Mucosa of stomach (tissue), 1 donor: ENCODE measurements around the gene SEMA3F.
A peak's percentile ranks its signal among the peaks of the same experiment; 100 is the strongest.

Experiments used
- H3K27me3 ChIP-seq: one replicate; pipeline ENCODE4 v1.7.0; 2013; ENCODE audit warnings: mild to moderate bottlenecking, low read length; ENCODE audit not compliant: control insufficient read depth, insufficient read depth
- H3K36me3 ChIP-seq: one replicate; pipeline ENCODE4 v1.7.0; 2013; ENCODE audit warnings: low read length; ENCODE audit not compliant: control insufficient read depth, insufficient read depth
- H3K4me1 ChIP-seq: one replicate; pipeline ENCODE4 v1.7.0; 2013; ENCODE audit warnings: mild to moderate bottlenecking, low read length; ENCODE audit not compliant: control insufficient read depth, insufficient read depth
- H3K4me3 ChIP-seq: one replicate; pipeline ENCODE4 v1.7.0; 2013; ENCODE audit warnings: low read length
- H3K9ac ChIP-seq: one replicate; pipeline ENCODE4 v1.7.0; 2013; ENCODE audit warnings: mild to moderate bottlenecking, low read length, moderate library complexity
- H3K9me3 ChIP-seq: one replicate; pipeline ENCODE4 v1.7.0; 2013; ENCODE audit warnings: mild to moderate bottlenecking, low read length, moderate library complexity; ENCODE audit not compliant: control insufficient read depth
- donor health status: Pancreatic carcinoma.

The SEMA3F gene

DNA sequence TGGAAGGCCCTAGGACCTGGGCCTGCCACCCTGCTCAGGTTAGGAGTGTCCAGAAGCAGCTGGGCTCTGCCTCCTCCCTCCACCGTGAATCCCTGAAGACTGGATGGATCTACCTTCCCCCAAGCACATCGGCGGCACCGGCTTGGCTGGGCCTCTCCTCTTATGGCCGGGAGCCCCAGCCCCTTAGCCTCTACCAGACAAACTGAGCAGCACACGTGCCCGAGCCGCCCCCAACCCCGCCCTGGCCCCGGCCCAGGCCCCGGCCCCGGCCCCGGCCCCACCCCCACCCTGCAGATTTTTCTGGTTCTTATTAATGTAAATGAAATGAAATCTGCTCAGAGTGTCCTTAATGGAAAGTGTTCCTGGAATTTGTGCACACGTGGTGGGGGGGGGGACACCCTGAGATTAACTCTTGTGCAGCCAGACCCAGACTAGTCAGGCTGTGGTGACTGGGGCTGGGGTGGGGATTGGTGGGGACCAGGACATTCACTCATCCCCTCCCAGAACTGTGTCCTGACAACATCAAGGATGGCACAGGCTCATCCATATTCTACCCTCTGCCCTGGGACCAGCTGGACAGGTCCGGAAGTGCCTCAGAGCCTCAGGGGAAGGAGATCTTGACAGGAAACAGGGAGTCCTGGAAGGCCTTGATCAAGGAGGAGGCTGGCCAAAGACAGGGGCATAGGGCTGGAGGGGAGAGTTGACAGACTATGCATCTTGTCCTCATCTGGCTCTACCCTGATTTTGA is 30.9 kb upstream of the SEMA3F start:
- H3K9ac ChIP-seq, result peak overlapping the region; percentile 8
- peaks cover 54% of the 10 kb centered on the region for H3K4me1 ChIP-seq
- peaks cover 13% of the 10 kb centered on the region for H3K27me3 ChIP-seq

DNA sequence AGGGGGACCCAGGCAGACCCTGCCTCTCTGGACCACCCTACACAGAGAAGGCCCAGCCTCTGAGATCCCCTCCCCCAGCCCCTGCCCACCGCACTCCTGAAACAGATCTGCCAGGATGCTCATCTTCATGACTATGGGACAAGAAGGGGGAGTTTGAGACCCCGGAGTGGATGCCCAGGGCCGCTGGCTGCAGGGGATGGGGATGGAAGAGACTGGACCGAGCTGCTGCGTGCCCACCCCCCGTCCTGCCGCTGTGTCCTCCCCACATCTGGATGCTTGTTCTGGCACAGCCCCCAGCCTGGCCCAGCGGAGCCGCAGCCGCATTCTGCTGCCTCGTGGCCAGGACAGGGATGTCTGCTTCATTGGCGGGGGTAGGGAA is 30.3 kb upstream of the SEMA3F start:
- H3K27me3 ChIP-seq, result peaks cover 13% of the 10 kb centered on the region
- H3K9ac ChIP-seq, result peak overlapping the region; percentile 8
- H3K4me3 ChIP-seq, result no peak overlapping the region
- H3K9me3 ChIP-seq, result no peaks in the 10 kb centered on the region
- H3K36me3 ChIP-seq, result no peaks in the 10 kb centered on the region
- H3K4me1 ChIP-seq, result peaks cover 54% of the 10 kb centered on the region

More for the DNA sequence above, 30.9 kb upstream of the SEMA3F start:
- Histone ChIP-seq H3K4me3 (no peak overlapping the region), H3K9me3 (no peaks in the 10 kb centered on the region), H3K36me3 (no peaks in the 10 kb centered on the region)

DNA sequence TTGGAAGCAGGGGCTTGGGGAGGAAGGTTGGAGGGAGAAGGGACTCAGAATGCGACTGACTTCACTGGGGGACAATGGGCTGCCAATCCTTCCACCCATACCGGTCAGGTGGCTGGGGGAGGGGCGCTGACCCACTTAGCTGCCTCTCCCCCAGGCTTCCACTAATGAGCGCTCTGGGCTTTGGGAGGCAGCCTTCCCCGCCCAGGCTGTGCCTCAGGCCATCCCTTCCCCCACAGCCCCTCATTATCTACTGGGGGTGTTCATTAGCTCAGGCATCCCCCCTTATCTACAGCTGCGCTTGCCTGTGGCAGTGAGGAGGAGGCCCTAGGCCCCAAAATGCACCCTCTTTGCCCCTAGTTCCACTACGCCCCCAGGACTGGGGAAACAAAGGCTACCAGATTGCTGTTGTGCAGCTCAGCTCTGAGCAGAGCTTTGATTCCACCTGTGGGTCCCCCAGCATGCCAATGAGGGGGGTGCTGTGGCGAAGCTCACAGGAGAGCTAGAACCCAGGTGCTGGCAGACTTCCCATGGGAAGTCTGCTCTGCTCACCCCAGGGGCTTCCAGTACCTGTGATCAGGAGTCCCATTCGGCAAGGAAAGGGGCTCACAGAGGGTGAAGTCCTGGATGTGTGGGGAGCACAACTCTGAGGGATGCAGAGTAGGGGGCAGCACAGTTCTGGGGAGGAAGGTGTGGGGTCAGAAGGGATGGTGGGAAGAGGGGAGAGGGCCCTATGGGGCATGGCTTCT is 29.4 kb upstream of the SEMA3F start:
- Histone ChIP-seq H3K9me3 (no peaks in the 10 kb centered on the region), H3K9ac (peak overlapping the region; percentile 13), H3K4me1 (peaks cover 54% of the 10 kb centered on the region), H3K4me3 (no peak overlapping the region), H3K36me3 (no peaks in the 10 kb centered on the region), H3K27me3 (peaks cover 13% of the 10 kb centered on the region)

DNA sequence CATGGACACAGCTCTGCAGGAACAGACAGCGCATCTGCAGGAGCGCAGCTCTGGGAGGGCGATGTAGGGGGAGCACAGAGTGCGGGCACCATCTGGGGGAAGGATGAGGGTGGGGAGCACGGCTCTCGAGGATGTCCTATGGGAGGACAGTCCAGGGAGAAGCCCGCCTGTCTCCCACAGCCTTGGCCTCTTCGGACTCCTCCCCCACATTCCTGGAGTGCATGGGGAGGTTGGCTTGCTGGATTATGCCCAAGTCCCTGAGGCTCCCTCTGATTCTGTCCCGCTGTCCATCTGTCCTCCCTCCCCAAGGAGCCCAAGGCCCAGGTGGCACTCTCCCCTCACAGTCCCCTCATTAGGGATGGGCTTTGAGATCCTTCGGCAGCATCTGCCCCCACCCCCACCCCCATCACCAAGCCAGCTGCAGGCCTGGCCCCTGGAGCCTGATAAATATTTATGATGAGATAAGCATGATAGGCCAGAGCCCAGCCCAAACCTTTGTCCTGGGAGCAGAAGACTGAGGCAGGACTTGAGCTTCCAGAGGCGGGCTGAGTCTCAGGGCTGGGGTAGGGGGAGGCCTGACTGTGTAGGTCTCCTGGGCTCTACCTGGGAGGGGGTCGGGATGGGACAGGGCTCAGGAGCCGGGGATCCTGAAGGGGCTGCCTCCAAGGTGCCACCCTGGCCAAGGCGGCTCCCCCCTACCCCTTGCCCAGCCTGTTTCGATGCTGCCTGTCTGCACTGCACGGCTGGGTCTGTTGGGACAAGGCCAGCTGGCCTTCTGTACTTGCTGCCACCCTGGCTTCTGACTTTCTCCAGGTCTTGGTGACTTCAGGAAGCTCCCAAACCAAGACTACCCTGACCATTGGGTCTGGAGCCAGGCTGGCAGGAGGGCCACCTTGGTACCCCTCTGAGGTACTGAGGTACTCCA is 28.6 kb upstream of the SEMA3F start:
- Histone ChIP-seq H3K9ac (peak overlapping the region; percentile 13), H3K27me3 (peaks cover 13% of the 10 kb centered on the region), H3K9me3 (no peaks in the 10 kb centered on the region), H3K4me3 (no peak overlapping the region), H3K4me1 (peaks cover 53% of the 10 kb centered on the region), H3K36me3 (no peaks in the 10 kb centered on the region)

DNA sequence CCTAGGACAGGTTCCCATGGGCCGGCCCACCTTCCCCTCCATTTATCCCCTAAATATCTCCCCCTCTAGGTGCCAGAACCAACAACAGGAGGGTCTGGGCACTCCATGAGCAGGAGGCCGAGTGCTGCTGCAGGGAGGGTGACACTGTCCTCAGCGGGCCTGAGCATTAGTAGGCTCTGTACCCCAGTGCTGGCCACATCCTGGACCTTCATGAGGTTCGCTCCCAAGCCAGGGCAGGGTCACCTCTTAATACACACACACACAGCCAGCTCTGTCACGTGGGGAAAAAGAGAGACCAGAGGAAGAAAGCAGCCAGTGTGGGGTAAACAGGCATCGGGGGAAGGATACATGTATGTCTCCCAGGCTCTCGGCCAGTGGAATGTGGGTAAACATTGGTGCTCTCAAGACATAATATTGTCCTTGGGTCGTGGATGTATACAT is 27.9 kb upstream of the SEMA3F start:
- H3K9ac ChIP-seq, result no peak overlapping the region
- peaks cover 13% of the 10 kb centered on the region for H3K27me3 ChIP-seq
- H3K4me1 ChIP-seq, result peaks cover 45% of the 10 kb centered on the region
- H3K4me3 ChIP-seq, result no peak overlapping the region
- no peaks in the 10 kb centered on the region for H3K36me3 ChIP-seq
- H3K9me3 ChIP-seq, result no peaks in the 10 kb centered on the region

DNA sequence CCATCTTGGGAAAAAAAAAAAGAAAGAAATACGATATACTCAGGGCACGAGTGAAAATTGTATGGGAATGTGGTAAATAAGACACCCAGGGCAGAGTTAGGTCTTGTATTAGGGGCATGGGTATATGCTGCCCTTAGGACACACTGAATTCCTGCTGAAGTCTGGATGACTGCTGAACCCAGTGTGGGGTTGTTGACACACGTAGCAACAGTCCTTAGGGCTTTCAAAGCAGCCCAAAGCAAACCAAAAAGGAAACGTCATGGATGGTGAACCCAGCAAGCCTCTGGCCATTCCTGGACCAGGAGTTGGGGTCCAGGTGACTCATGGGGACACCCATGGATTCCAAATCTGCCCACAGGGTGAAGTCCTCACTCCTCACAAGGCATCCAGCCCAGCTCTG is 27.1 kb upstream of the SEMA3F start:
- H3K9ac ChIP-seq, result no peak overlapping the region
- H3K9me3 ChIP-seq, result no peaks in the 10 kb centered on the region
- no peak overlapping the region for H3K4me3 ChIP-seq
- peaks cover 17% of the 10 kb centered on the region for H3K27me3 ChIP-seq
- no peaks in the 10 kb centered on the region for H3K36me3 ChIP-seq
- H3K4me1 ChIP-seq, result peaks cover 38% of the 10 kb centered on the region

DNA sequence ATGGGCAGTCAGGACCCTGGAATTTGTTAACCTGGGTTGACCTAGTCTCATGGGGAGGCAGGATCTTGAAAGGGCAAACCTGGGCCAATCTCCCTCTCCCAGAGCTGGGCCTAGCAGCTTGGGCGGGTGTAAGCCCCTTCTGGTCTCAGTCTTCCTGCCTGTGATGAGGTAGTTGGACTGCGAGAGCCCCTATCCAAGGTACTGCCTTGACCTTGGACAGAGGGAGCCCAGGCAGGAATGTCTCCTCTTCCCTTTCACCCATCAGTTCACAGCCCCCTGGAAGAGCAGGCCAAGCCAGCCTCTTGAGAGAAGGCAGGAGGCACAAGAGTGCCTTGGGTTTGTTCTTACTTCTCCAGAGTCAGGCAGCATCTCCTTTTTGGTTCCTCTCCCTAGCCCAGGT is 24.7 kb upstream of the SEMA3F start:
- no peak overlapping the region for H3K4me3 ChIP-seq
- peaks cover 20% of the 10 kb centered on the region for H3K4me1 ChIP-seq
- no peak overlapping the region for H3K9ac ChIP-seq

DNA sequence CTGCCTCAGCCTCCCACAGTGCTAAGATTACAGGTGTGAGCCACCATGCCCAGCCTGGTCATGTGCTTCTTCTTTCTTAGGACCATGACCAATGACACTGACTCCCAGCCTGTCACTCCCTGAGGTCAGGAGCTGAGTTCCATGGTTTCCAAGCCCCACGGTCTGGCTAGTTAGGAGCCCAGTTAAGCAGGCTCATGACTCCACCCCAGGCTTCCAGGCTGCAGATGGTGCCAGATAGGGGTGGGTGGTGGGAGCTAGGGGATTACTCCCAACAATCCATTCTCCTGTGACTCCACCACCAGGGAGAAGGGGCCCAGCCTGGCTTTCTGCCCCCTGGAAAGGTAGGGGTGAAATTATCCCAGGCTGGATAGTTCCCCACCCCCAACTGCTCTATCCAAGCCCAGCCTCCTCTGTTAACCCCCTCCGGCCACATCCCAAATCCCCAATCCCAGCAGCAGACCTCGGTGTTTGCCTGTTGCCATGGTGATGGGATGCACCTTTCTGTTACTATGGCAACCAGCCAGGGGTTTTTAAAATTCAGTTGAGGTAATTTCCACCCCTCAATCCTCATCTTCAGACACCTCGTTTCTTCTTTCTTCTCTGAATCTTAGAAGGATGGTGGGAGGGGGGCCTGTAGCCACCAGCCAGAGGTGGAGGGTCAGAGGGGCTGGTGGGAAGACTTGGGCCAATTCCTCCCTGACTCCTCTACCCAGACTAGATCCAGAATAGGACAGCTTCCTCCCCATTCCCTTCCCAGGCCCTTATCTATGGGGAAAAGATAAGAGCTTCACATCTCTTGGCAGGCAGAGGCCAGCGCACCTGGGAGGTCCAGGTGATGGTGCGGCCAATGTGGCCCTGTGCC is 22.5 kb upstream of the SEMA3F start:
- no peaks in the 10 kb centered on the region for H3K9me3 ChIP-seq
- H3K4me3 ChIP-seq, result no peak overlapping the region
- H3K9ac ChIP-seq, result no peak overlapping the region
- no peaks in the 10 kb centered on the region for H3K36me3 ChIP-seq
- H3K27me3 ChIP-seq, result peaks cover 11% of the 10 kb centered on the region
- H3K4me1 ChIP-seq, result no peaks in the 10 kb centered on the region

More for the DNA sequence above, 24.7 kb upstream of the SEMA3F start:
- Histone ChIP-seq H3K27me3 (peaks cover 21% of the 10 kb centered on the region), H3K9me3 (no peaks in the 10 kb centered on the region), H3K36me3 (no peaks in the 10 kb centered on the region)

DNA sequence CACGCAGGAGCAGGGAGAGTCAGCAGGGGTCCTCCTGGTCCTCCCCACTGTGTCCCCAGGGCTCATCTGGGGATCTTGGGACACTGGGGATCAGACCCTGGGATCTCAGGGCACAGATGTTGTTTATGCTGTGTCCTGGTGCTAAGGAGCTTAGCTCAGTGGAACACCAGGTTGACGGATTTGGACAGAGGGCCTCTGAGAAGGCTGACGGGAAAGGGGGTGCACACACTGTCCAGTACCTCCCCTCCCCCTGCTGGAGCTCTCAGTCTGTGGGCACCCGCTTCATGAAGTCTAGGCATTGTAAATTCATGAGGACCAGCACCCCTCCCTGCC is 21.9 kb upstream of the SEMA3F start:
- Histone ChIP-seq H3K9me3 (no peaks in the 10 kb centered on the region), H3K27me3 (peaks cover 11% of the 10 kb centered on the region), H3K4me3 (no peak overlapping the region), H3K9ac (no peak overlapping the region), H3K4me1 (peaks cover under 1% of the 10 kb centered on the region), H3K36me3 (no peaks in the 10 kb centered on the region)

DNA sequence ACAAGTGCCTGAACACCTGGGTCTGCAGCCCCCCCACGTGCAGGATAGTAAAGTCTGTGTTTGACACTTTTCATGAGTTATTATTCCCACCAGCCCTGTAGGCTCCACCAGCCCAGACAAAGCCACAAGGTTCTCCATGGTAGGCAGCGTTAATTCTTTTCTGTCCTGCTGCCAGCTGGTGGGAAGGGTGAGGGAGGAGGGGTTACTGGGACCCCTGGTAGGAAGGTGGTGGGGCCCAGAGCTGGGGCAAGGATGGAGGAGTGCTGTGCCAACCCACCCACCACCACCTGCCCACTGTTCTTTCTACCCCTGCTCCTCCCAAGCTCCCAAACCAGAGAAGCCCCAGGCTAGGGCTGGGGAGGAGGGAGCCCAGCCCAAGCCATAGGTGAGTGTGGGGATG is 20.8 kb upstream of the SEMA3F start:
- no peaks in the 10 kb centered on the region for H3K9me3 ChIP-seq
- H3K36me3 ChIP-seq, result no peaks in the 10 kb centered on the region
- H3K4me1 ChIP-seq, result peaks cover 11% of the 10 kb centered on the region
- no peak overlapping the region for H3K9ac ChIP-seq
- H3K4me3 ChIP-seq, result no peak overlapping the region
- H3K27me3 ChIP-seq, result peaks cover 18% of the 10 kb centered on the region

DNA sequence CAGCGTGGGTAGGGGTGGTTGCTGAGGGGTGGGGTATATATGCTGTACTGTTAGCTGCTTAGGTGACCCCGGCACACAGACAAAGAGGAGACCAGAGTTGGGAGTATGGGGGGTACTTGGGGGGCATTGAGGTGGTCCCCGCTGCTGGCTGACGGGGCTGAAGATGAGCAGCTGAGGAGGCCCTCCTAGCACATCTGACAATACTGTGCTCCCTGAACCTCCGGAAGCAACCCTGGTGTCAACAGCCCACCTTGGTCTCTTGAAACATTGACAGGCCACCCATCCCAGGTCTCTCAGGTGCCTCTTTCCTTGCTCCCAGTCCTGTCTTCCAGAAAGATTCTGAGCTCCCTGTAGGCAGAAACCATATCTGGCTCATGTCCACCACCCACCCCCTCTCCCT is 19.2 kb upstream of the SEMA3F start:
- no peaks in the 10 kb centered on the region for H3K9me3 ChIP-seq
- H3K4me1 ChIP-seq, result peaks cover 13% of the 10 kb centered on the region
- H3K36me3 ChIP-seq, result no peaks in the 10 kb centered on the region
- H3K4me3 ChIP-seq, result no peak overlapping the region
- peaks cover 18% of the 10 kb centered on the region for H3K27me3 ChIP-seq
- H3K9ac ChIP-seq, result no peak overlapping the region
